C4-2B (cell line): ENCODE measurements around the gene DNAH7.

Experiments used
- H3K27ac ChIP-seq: fragments of 450-650 bp; 2 replicates; pipeline ENCODE4 v1.5.1; 2017
- ZFX ChIP-seq: fragments of 450-650 bp; IDR thresholded peaks from 2 replicates; pipeline ENCODE4 v1.6.1; 2017
- TF ChIP-seq, protein P1 (sequence below): fragments of 450-650 bp; conservative IDR thresholded peaks from 2 replicates; pipeline ENCODE4 v1.5.1; 2017; ENCODE audit warnings: mild to moderate bottlenecking

The DNAH7 gene

DNA sequence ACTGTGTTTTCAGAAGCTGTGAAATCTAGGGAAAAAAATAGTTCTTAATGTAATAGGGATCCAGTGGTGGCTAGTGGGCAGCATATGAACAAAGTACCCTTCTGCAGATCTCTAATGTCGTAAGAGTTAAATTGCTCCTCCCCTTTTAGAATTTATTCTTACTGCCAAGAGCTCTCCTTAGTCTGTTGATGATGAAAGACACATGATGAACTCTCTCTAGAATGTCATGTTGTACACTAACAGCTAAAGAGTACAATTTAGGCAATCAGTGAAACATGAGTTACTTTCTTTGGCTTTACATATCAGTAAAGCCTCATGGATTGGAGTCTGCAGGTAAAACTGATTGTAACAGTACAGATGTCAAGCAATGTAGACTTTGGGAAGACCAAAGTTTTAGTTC, 327.4 kb downstream of the DNAH7 start:
- H3K27ac ChIP-seq = no peak overlapping the region
- TF ChIP-seq, protein P1, sequence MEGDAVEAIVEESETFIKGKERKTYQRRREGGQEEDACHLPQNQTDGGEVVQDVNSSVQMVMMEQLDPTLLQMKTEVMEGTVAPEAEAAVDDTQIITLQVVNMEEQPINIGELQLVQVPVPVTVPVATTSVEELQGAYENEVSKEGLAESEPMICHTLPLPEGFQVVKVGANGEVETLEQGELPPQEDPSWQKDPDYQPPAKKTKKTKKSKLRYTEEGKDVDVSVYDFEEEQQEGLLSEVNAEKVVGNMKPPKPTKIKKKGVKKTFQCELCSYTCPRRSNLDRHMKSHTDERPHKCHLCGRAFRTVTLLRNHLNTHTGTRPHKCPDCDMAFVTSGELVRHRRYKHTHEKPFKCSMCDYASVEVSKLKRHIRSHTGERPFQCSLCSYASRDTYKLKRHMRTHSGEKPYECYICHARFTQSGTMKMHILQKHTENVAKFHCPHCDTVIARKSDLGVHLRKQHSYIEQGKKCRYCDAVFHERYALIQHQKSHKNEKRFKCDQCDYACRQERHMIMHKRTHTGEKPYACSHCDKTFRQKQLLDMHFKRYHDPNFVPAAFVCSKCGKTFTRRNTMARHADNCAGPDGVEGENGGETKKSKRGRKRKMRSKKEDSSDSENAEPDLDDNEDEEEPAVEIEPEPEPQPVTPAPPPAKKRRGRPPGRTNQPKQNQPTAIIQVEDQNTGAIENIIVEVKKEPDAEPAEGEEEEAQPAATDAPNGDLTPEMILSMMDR = no peak
- no peak for TF ChIP-seq ZFX

DNA sequence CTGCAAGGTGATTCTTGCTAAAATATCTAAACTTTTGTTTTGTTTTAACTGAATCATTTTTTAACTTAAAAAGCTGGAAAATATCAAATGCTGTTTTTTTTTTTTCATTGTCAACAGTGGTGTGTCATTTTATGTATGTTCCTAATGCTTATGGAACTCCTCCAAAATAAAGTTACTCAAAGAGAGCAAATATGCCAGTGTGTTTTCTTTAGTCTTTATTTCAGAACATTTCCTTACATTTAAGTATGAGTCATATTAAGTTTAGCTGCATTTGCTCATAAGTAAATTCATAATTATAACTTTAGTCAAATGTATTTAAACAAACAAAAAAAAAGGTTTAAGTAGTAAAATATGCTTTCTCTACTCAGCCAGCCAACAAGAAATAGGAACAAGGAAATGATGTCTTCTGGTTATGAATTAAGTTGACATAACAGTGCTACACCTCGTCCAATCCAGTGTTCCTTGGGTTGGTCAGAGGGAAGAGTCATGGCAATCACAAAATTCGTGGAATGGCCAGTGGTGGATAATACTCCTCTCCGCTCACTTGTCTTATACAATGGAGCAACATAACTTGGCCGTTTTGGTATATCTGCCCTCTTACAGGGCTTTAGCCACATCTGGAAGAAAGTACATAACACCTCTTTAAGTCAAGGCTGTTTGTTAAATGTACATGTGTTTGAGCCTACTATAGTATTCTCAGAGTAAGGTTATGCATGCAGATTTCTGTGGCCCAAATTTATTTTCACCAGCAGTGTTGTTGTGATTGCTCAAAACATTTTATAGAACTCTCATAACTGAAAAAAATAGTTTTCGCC, 330.9 kb downstream of the DNAH7 start:
- TF ChIP-seq, protein P1 = no peak
- TF ChIP-seq ZFX = no peak
- no peak overlapping the region for H3K27ac ChIP-seq

DNA sequence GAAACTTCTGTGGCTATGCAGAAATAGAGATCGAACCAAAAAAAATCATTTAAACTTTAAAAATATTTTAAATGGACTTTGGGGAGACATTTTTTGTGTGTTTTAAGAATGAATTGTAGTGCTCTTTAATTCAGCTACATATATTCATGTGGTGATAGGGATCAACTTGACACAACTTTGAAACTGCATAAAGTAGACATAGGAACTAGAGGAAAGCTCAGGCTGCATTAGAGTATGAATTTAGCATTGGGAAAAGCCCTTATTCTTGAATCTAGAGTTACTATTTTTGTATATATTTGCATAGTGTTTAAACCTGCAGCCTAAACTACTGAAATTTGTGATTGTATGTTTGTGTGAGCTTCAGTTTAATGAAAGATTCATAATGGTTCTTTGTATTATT, 333.3 kb downstream of the DNAH7 start:
- H3K27ac ChIP-seq = no peak overlapping the region
- TF ChIP-seq, protein P1 = no peak
- no peak for TF ChIP-seq ZFX

DNA sequence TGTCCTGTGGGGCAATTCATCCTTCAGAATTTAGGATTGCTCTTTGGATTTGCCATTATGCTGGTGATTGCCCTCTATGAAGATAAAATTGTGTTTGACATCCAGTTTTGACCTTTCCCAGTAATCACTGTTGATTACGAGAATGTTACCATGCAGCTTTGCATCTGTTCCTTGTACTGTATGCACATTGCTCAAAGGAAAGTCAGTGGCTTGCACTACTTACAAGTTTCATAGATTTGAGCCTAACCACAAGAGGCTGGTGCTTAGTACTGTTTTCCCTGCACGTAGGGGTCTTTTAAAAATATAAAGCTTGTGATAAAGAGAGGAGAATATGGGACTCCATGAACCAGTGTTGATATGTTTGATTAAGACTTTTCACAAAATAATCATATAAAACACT, 333.7 kb downstream of the DNAH7 start:
- H3K27ac ChIP-seq = no peak overlapping the region
- TF ChIP-seq, protein P1 = no peak
- no peak for TF ChIP-seq ZFX

DNA sequence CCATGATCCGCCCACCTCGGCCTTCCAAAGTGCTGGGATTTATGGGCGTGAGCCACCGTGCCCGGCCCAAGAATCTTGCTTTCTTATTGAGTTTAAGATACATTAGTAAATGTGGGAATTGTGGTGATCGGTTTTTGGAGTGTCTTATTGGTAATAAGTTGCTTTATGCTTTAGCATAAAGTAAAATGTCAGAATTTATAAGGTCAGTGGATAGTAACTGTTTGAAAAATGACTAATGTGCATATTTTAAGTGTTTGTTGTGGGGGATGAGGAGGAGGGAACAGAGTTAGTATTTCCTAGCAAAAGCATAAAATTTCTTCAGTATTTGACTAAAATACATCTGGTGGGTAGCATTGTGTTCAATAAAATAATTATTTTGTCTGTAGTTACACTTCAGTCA, 334.2 kb downstream of the DNAH7 start:
- no peak for TF ChIP-seq ZFX
- TF ChIP-seq, protein P1 = no peak
- no peak overlapping the region for H3K27ac ChIP-seq

DNA sequence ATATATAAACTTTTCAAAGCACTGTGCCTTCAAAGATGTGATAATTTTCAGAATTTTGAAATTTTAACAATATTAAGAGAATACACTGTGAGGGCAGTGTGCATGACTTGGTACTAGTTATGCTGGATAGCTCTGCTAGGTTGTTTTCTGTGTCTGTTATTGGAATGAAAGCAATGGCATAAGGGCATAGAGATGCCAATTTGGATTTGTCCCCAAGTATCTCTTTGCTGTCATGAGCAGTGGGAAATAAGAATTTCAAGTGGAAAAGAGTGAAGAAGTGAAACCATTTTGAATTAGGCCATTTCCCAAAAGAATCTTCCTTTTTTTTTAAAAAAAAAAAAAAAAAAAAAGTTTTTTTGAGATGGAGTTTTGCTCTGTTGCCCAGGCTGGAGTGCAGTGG, 334.8 kb downstream of the DNAH7 start:
- H3K27ac ChIP-seq = no peak overlapping the region
- TF ChIP-seq ZFX = no peak
- TF ChIP-seq, protein P1 = no peak

DNA sequence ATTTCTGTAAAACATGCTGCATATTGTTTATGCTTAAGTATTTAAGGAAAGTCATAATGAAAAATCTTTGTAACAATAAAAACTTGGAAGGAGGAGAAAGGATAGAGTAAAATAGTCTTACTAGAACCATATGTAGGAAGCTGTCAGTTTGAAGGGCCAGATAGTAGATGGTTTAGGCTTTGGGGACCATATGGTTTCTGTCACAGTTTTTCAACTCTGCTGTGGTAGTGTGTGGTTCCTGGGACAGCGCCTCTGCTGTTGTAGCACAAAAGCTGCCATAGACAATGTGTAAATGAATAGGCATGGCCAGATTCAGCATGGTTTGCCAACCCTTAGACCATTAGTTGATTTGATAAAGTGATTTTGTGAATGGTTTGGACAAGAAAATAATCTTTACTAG, 336.1 kb downstream of the DNAH7 start:
- no peak overlapping the region for H3K27ac ChIP-seq
- TF ChIP-seq, protein P1 = no peak
- no peak for TF ChIP-seq ZFX
